Activated CD4-positive, CD25-positive, alpha-beta regulatory T cell treated with anti-CD3 and anti-CD28 coated beads, Interleukin-2, amount 50 U/mL, for 16 hours (primary cell): Measurements from ENCODE around the gene WAS.
A peak's percentile ranks its signal among the peaks of the same experiment; 100 is the strongest.
"Not testable (repeated sequence)": the region's sequence is repeated elsewhere in the genome, so short reads cannot be mapped to it uniquely, and the experiment has no call there.

Source experiments
- DNase-seq: peaks from one replicate; pipeline ENCODE4 v3.0.0-alpha.2; 2020; ENCODE audit warnings: low read depth, low spot score

Gene WAS

DNA sequence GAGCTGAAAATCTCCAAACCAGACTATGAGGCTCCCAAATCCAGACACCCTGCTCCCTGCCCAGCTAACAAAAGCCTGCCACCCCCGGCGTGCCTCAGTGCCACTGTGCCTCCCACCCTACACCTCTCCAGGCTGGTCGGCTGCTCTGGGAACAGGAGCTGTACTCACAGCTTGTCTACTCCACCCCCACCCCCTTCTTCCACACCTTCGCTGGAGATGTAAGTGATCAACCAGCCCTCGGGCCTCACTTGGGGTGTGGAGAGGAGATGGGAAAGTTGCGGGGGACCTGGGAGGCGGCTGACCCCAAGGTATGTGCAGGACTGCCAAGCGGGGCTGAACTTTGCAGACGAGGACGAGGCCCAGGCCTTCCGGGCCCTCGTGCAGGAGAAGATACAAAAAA is 1.8 kb downstream of the WAS start:
- no peak for DNase-seq

GRCh38 chrX:48688531-48689150 is 5.0 kb downstream of the WAS start:
- no peak for DNase-seq

DNA sequence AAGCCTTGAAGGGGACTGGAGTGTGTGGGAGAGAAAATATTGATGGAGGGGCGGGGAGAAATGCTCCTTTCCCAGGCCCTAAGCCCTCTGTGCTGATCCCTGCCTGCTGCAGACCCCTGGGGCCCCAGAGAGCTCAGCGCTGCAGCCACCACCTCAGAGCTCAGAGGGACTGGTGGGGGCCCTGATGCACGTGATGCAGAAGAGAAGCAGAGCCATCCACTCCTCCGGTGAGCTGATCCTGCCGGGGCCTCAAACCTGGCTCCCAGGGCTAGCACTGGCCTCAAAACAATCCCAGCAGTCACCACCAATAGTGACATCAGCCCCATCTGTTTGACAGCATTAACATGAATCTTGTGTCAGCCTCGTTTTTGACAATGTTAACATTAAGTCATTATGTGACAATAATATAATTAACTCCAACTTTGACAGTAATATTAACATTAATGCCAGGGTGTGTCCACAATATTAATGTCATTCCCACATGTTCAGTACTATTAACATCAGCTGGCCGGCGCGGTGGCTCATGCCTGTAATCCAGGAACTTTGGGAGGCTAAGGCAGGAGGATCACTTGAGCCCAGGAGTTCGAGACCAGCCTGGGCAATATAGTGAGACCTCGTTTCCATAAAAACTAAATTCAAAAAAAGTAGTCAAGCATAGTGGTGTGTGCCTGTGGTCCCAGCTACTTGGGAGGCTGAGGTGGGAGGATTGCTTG is 5.8 kb downstream of the WAS start:
- no peak for DNase-seq

- DNase-seq, result not testable (repeated sequence)
Observed at GRCh38 chrX:48691746-48692145, 8.1 kb downstream of the WAS start.

GRCh38 chrX:48694776-48695533 is 11.4 kb downstream of the WAS start:
- no peak for DNase-seq

- no peak for DNase-seq
Observed at GRCh38 chrX:48695534-48695896, 11.9 kb downstream of the WAS start.

GRCh38 chrX:48695925-48696300 is 12.3 kb downstream of the WAS start:
- DNase-seq, result no peak

DNA sequence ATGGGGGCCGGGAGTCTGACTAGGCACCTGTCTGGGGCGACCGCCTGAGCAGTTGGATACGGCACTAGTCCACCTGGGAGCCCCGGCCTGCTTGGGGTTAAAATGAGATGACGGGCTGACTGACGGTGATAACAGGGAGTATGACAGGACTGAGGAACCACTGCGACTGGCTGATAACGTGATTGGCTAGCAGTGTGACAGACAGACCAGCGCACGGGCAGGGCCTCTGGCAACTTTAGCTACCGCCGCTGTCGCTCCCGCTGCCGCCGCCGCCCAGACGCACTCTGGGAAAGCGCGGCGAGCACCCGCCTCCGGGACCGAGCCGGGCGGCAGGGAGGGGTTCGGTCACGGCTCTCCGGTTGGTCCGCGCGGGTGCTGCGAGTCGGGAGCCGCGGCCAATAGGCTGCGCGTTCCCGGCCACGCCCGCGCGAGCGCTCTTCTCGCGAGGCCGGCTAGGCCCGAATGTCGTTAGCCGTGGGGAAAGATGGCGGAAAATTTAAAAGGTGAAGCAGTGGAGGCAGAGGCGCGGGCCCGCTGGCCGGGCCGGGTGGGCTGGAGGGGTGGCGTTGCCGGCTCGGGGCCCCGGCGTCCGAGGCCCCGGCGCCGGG is 12.8 kb downstream of the WAS start, which contains the start of gene SUV39H1:
TSS of gene SUV39H1 (plus strand) at position 434 of the 608 bp plus-strand sequence. CDS start at position 485, 51 bp downstream.
- peak; percentile 69 for DNase-seq

GRCh38 chrX:48696909-48697727 is 13.5 kb downstream of the WAS start:
- DNase-seq, result no peak

DNA sequence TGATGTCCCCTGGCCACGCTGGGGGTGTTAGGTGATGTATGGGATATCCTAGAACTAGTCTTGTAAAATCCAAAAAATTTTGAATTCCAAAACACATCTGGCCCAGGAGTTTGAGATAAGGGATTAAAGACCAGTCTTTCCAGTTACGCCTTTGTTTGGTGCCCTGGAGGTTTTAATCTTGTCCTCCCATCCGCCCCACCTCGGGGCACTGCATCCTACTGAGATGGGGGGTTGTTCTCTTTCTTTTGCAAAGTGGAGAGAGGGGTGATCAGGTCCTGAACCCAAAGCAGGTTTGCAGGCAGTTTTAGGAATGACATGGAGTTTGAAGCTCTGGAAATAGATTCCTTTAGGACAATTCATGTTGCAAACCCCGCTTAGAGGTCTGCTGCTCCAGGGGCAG is 14.7 kb downstream of the WAS start:
- no peak for DNase-seq

DNA sequence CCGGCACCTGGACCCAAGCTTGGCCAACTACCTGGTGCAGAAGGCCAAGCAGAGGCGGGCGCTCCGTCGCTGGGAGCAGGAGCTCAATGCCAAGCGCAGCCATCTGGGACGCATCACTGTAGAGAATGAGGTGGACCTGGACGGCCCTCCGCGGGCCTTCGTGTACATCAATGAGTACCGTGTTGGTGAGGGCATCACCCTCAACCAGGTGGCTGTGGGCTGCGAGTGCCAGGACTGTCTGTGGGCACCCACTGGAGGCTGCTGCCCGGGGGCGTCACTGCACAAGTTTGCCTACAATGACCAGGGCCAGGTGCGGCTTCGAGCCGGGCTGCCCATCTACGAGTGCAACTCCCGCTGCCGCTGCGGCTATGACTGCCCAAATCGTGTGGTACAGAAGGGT is 16.6 kb downstream of the WAS start:
- DNase-seq, result no peak

DNA sequence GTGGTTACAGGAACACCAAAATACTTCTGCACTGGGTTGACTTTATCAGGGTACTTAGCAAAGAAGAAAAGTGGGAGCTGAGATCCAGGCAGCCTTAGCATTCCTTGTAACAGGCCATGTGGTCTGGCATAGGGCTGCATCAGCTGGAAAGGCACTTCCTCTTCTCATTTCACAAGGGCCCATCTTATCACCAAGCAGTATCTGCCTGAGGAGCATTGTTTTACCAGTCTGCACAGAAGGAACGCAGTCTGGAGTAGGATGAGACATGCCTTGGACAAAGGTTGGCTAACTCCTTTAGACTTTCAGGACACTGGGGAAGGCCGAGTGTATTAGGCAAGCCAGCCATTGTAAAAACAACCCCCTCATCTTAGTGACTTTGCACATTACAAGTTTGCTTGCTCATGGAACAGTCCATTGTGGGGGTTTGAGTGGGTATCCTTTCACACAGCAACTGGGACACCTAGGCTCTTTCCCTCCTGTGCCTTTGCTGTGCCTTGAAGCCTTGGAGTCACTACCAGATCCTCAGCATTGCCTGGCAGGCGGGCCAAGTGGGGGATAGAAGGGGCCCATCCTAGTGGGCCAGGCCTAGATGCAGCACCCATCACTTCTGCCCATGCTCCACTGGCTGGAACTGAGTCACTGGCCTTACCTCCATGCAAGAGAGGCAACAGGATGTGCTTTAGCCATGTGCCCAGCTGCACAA is 17.5 kb downstream of the WAS start:
- no peak for DNase-seq

DNA sequence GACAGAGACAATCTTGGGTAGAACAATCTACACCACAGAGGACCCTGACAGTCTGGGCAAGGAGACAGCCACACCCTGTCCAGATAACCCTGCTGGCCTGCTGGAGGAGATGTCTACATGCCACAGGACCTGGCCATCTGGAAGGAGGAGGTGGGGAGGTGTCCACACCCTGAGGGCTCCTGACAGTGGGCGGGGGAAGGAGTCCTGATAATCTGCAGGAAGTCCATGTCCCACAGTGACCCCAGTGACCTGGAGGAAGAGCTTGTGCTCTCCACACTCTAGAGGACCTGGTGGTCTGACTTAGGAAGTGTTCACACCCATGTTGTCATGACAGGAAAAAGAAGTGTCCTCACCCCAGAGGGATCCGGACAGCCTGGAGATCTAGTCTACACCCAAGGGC is 18.4 kb downstream of the WAS start:
- no peak for DNase-seq

DNA sequence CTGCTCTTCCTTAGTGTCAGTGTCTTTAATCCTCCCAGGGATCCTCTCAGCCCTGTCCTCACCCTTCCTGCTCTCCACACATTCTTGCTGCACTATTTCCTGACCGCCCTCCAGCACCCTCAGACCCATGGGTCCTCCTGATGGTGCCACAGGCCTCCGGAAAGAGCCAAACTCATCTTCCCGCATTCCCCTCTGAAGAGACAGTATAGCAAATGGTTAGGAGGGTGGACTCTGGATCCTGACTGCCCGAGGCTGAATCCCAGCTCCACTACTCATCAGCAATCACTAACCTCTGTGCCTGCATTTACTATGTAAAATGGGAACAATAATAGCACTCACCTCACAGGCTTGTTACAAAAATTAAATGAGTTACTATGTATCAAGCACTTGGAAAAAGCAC is 19.1 kb downstream of the WAS start:
- no peak for DNase-seq

DNA sequence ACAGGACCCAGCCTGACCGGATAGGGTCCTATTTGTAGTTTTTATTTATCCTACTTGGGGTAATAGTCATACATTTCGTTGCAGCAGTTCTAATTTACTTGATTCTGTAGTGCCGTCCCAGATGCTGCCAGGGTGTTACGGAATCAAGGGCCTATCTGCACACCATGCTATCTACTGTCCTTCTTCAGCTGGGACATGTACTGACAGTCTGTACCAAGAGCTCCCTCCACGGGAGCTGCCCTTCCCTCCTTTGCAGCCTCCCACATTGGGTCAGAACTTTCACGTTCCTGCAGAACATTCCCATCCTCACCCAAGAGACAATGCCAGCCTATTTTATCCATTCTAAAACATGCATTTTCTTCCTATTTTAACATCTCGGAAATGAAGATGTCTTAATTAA is 19.6 kb downstream of the WAS start:
- no peak for DNase-seq

GRCh38 chrX:48703642-48704481 is 20.3 kb downstream of the WAS start:
- DNase-seq, result no peak

DNA sequence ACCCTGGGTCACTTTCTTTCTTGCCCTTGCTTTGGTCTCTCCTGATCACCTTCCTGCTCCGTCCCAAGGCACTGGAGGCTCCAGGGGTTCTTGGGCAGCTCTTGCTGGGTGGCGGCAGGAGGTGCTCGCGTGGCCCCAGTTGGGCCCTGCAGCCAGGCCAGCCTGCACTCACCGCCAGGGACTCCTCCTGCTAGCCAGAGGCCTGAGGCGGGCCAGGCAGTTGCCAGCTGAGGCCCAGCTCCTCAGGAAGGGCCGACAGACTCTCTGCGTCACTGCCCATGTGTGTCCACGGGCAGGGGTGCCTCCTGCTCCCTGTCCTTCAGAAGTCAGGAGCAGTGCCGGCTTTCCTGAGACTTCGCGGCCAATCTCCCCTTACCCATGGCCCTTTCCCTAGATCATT is 22.3 kb downstream of the WAS start:
- no peak for DNase-seq

DNA sequence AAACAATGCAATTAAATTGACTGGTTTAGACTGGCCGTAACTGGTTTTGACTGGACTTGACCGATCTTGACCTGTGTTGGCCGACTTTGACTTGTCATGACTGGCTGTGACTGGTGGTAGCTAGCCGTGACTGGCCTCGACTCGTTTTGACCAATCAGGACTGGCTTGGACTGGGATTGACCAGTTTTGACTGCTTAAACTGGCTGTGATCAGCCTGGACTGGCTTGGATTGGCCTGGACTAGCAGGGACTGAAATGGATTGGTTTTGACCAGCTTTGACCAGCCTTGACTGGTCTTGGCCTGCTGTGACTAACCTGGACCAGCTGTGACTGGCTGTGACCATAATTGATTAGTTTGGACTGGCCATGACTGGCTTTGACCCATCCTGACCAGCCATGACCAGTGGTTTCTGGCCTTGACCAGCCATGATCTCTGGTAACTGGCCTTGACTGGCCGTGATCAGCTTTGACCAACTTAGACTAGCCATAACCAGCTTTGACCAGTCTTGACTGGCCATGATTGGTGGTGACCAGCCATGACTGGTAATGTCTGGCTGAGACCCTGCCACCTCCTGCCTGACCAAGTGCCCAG is 26.0 kb downstream of the WAS start:
- no peak for DNase-seq

DNA sequence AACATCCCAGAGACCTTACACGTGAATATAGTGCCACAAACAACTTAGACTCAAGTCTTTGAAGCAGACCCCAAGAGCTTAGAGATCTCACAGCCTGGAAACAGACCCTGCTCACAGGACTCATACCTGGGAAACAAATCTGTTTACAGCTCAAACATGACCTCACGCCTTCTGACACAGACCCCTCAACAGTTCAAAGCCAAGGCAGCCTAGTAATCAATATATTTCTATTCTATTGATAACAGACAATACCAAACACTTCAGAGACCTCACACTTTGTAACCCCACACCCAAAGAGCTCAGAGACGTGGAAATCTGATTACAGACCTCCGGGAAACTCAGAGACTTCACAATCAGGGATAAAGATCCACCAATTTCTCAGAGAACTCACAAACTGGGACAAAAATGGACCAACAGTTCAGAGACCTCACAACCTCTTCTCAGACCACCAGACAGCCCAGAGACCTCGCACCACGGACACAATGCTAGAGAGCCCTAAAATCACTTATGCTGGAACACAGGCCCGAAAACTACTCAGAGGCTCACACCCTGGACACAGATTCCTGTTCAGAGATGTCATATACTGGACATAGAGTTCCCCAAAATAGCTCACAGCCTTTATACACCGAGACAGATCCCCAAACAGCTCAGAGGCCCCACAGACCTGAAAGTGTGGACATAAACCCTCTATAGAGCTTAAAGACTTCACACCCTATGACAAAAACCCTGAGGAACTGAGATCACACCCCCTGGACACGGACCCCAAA is 27.7 kb downstream of the WAS start:
- DNase-seq, result no peak
